NT2/D1 (cell line): ENCODE data around the gene ACER3.

Source experiments
- SUZ12 ChIP-seq: IDR thresholded peaks from 2 replicates; pipeline ENCODE4 v1.6.1; 2011; ENCODE audit not compliant: insufficient read length, insufficient read depth; ENCODE audit errors: extremely low read depth
- YY1 ChIP-seq: IDR thresholded peaks from 2 replicates; pipeline ENCODE4 v1.6.1; 2011; ENCODE audit not compliant: insufficient read length, insufficient read depth
- ZNF274 ChIP-seq: IDR thresholded peaks from 2 replicates; pipeline ENCODE4 v1.6.1; 2011; ENCODE audit warnings: mild to moderate bottlenecking, low read depth, low read length

DNA sequence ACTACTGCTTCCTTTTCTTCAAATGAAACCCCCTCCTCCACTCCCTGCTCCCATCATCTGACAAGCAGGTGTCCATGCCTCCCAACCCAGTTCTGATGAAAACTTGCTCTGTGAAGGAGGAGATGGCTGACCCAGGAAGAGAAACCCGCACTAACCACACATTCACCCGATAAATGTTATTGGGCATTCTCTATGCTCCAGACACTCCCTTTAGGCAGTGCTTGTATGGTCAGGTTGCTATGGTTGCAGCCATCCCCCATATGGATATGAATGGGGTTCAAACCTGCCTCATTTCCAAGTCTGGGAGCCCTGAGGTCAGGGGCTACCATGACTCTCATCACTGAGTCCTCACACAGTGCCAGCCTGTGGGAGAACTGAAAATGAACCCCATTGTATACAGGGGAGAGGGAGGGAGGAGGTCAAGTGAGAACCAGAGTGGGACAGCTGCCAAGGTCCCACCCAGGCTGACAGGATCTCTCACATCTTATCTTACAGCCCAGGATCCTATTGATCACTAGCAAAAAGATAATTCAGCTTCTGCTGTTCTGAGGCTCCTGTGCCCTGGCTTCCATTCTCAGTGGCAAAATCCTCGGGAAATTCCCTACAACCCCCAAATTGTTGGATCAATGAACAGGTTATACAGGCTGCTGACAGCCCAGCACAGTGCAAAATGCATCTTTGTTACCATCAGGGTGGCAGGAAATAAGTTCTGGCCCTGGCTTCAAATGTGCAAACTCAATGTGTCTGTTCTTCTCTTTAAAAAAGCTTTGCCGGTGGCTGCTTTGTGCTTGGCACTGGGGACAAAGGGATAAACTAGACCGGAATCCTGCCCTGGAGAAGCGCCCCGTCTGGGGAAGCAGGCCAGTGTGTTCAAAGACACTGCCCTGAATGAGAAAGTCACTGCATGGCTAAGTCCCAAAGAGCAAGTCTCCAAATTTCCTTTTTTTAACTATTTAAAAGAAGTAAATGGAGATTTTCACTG is 22.7 kb upstream of the ACER3 start:
- TF ChIP-seq YY1 (no peak), SUZ12 (no peak), ZNF274 (no peak)
